IMR-90 (cell line): ENCODE measurements around the gene PODXL. TPM values are rescaled to one million over a fixed set of nuclear protein-coding genes. Genes with fewer than 3 reads are reported as not detected.
A peak's percentile ranks its signal among the peaks of the same experiment; 100 is the strongest.

Experiments used
- ATAC-seq: fragments of 200-7000 bp; cut with Tn5 transposase; 2 replicates; pipeline ENCODE4 v1.9.1; 2020; ENCODE audit warnings: low read depth, mild to moderate bottlenecking, moderate library complexity
- BruUV-seq: library from RNA; stranded (reverse); fragments of 400-500 nt; replicated peaks from 2 replicates; lab custom pipeline; 2021; lab: Mats Ljungman, UMichigan
- CTCF ChIA-PET: fragments of 300-600 bp; formaldehyde crosslinking; extraction: SDS; loops from one replicate; lab custom pipeline; 2021; ENCODE audit warnings: antibody characterized with exemption; lab: Yijun Ruan, JAX
- POLR2A ChIA-PET: fragments of 300-600 bp; sonication (Branson Sonifier 250); formaldehyde crosslinking; loops from one replicate; lab custom pipeline; 2022; ENCODE audit warnings: antibody characterized with exemption; ENCODE audit not compliant: unreplicated experiment; lab: Charles Lee
- DNase-seq: peaks from one replicate; pipeline ENCODE4 v3.0.0; 2013
- H2AFZ ChIP-seq: replicated peaks from 2 replicates; pipeline ENCODE3; 2013; ENCODE audit warnings: low read length, mild to moderate bottlenecking; ENCODE audit not compliant: poor library complexity
- H2AK5ac ChIP-seq: 2 replicates; pipeline ENCODE4 v1.6.1; 2013; ENCODE audit warnings: low read depth, low read length, inconsistent platforms
- H2AK9ac ChIP-seq: replicated peaks from 2 replicates; pipeline ENCODE3; 2013; ENCODE audit warnings: mild to moderate bottlenecking, low read depth, low read length, moderate library complexity; ENCODE audit not compliant: poor library complexity
- H2BK120ac ChIP-seq: 2 replicates; pipeline ENCODE4 v1.6.1; 2013; ENCODE audit warnings: low read depth, low read length, inconsistent platforms
- H2BK15ac ChIP-seq: 3 replicates; pipeline ENCODE4 v1.6.1; 2013; ENCODE audit warnings: low read depth, low read length, inconsistent platforms
- H2BK20ac ChIP-seq: 2 replicates; pipeline ENCODE4 v1.6.1; 2013; ENCODE audit warnings: low read depth, mild to moderate bottlenecking, inconsistent platforms, low read length, moderate library complexity
- H2BK5ac ChIP-seq: 2 replicates; pipeline ENCODE4 v1.6.1; 2013; ENCODE audit warnings: mild to moderate bottlenecking, low read depth, low read length, inconsistent platforms; ENCODE audit not compliant: poor library complexity, severe bottlenecking
- H3K14ac ChIP-seq: replicated peaks from 2 replicates; pipeline ENCODE4 v1.6.1; 2013; ENCODE audit warnings: low read depth, low read length, inconsistent platforms
- H3K18ac ChIP-seq: 2 replicates; pipeline ENCODE4 v1.6.1; 2013; ENCODE audit warnings: low read depth, low read length, control low read depth
- H3K23ac ChIP-seq: 2 replicates; pipeline ENCODE4 v1.6.1; 2013; ENCODE audit warnings: low read depth, low read length, inconsistent platforms
- H3K27ac ChIP-seq: 2 replicates; pipeline ENCODE4 v1.5.1; 2013; ENCODE audit warnings: mild to moderate bottlenecking, control low read depth, low read length; ENCODE audit not compliant: insufficient read depth
- H3K27me3 ChIP-seq: 2 replicates; pipeline ENCODE4 v1.6.1; 2013; ENCODE audit warnings: low read length; ENCODE audit not compliant: control insufficient read depth, insufficient read depth
- H3K36me3 ChIP-seq: 2 replicates; pipeline ENCODE4 v1.6.1; 2013; ENCODE audit warnings: low read length, mixed read lengths; ENCODE audit not compliant: control insufficient read depth, insufficient read depth
- H3K4ac ChIP-seq: 2 replicates; pipeline ENCODE4 v1.6.1; 2013; ENCODE audit warnings: low read depth, low read length, inconsistent platforms
- H3K4me1 ChIP-seq: 2 replicates; pipeline ENCODE4 v1.6.1; 2013; ENCODE audit warnings: low read length, mixed read lengths; ENCODE audit not compliant: control insufficient read depth, insufficient read depth
- H3K4me2 ChIP-seq: 2 replicates; pipeline ENCODE4 v1.6.1; 2013; ENCODE audit warnings: low read depth, mild to moderate bottlenecking, control low read depth, low read length, moderate library complexity
- H3K4me3 ChIP-seq: 2 replicates; pipeline ENCODE4 v1.5.1; 2013; ENCODE audit warnings: low read depth, mild to moderate bottlenecking, control low read depth, low read length, moderate library complexity; ENCODE audit not compliant: insufficient read depth
- H3K56ac ChIP-seq: 2 replicates; pipeline ENCODE4 v1.6.1; 2013; ENCODE audit warnings: low read length, inconsistent platforms; ENCODE audit not compliant: insufficient read depth; ENCODE audit errors: extremely low read depth
- H3K79me1 ChIP-seq, 2 experiments: 2 replicates each; pipeline ENCODE4 v1.6.1; 2013; ENCODE audit warnings: low read length in 2 of 2, inconsistent platforms in 1 of 2, low read depth in 1 of 2
- H3K9ac ChIP-seq: 2 replicates; pipeline ENCODE4 v1.6.1; 2013; ENCODE audit warnings: low read depth, low read length, control low read depth
- H3K9me1 ChIP-seq: 2 replicates; pipeline ENCODE4 v1.6.1; 2013; ENCODE audit warnings: low read length, inconsistent platforms; ENCODE audit not compliant: insufficient read depth
- H3K9me3 ChIP-seq: 2 replicates; pipeline ENCODE4 v1.6.1; 2013; ENCODE audit warnings: low read length; ENCODE audit not compliant: control insufficient read depth, insufficient read depth
- H4K20me1 ChIP-seq: 2 replicates; pipeline ENCODE4 v1.6.1; 2013; ENCODE audit warnings: low read length, inconsistent platforms; ENCODE audit not compliant: insufficient read depth
- H4K5ac ChIP-seq: 2 replicates; pipeline ENCODE4 v1.6.1; 2013; ENCODE audit warnings: mild to moderate bottlenecking, low read depth, low read length, control low read depth
- H4K8ac ChIP-seq, 2 experiments: 2 replicates each; pipeline ENCODE4 v1.6.1; 2013; ENCODE audit warnings: low read depth in 2 of 2, low read length in 2 of 2, control low read depth in 1 of 2, inconsistent platforms in 1 of 2
- H4K91ac ChIP-seq: 2 replicates; pipeline ENCODE4 v1.6.1; 2013; ENCODE audit warnings: low read depth, low read length, inconsistent platforms; ENCODE audit not compliant: insufficient read depth
- BHLHE40 ChIP-seq: fragments of 150-350 bp; IDR thresholded peaks from 2 replicates; pipeline ENCODE4 v1.6.1; 2016; ENCODE audit warnings: mild to moderate bottlenecking, low read depth, low read length
- CHD1 ChIP-seq: IDR thresholded peaks from 2 replicates; pipeline ENCODE4 v1.6.1; 2012; ENCODE audit warnings: low read depth, low read length, improper control_type of control experiment
- FOS ChIP-seq: fragments of 150-350 bp; IDR thresholded peaks from 2 replicates; pipeline ENCODE4 v1.6.1; 2016; ENCODE audit warnings: low read depth, low read length
- MAZ ChIP-seq: IDR thresholded peaks from 2 replicates; pipeline ENCODE4 v1.6.1; 2012; ENCODE audit warnings: low read depth, mild to moderate bottlenecking, low read length, improper control_type of control experiment, moderate library complexity, borderline replicate concordance
- MXI1 ChIP-seq: IDR thresholded peaks from 2 replicates; pipeline ENCODE4 v1.6.1; 2012; ENCODE audit warnings: low read depth, mild to moderate bottlenecking, low read length, moderate library complexity, borderline replicate concordance
- NFE2L2 ChIP-seq: fragments of 150-350 bp; IDR thresholded peaks from 2 replicates; pipeline ENCODE4 v1.6.1; 2016; ENCODE audit warnings: low read depth, mild to moderate bottlenecking, low read length
- POLR2A ChIP-seq: IDR thresholded peaks from 2 replicates; pipeline ENCODE4 v1.6.1; 2012; ENCODE audit warnings: mild to moderate bottlenecking, low read depth, low read length
- RAD21 ChIP-seq: IDR thresholded peaks from 2 replicates; pipeline ENCODE4 v1.6.1; 2012; ENCODE audit warnings: low read length, improper control_type of control experiment
- RCOR1 ChIP-seq: IDR thresholded peaks from 2 replicates; pipeline ENCODE4 v1.6.1; 2012; ENCODE audit warnings: mild to moderate bottlenecking, low read length, improper control_type of control experiment; ENCODE audit not compliant: insufficient replicate concordance
- SMC3 ChIP-seq: fragments of 150-350 bp; IDR thresholded peaks from 2 replicates; pipeline ENCODE4 v1.6.1; 2016; ENCODE audit warnings: low read depth, mild to moderate bottlenecking, antibody characterized with exemption, low read length, moderate library complexity
- WGBS, 2 experiments: methylation state at CpG; one replicate each; pipeline versions ENCODE4 v1.1.5 to v1.1.7; 2013; ENCODE audit warnings: missing lambda C conversion rate in 2 of 2; ENCODE audit not compliant: insufficient read length in 1 of 2; ENCODE audit errors: extremely low coverage in 2 of 2; 5-methylcytosine and 5-hydroxymethylcytosine counted together
- dilution Hi-C: fragments of 300-500 bp; cut with HindIII; formaldehyde crosslinking; loops from one replicate; pipeline ENCODE4 v1.14.3; 2018; ENCODE audit warnings: low sequenced_read_pairs; ENCODE audit not compliant: unreplicated experiment
- in situ Hi-C: fragments of 300-500 bp; cut with MboI; formaldehyde crosslinking; loops from 3 replicates; pipeline ENCODE4 v1.14.3; 2019; ENCODE audit warnings: low sequenced_read_pairs, inconsistent platforms, mixed read lengths
- intact Hi-C: fragments of 100-400 bp; cut with micrococcal nuclease; formaldehyde crosslinking; loops from 2 replicates; pipeline ENCODE4 v1.10.0; 2022
- polyA plus RNA-seq, 3 experiments: library from polyadenylated mRNA; depleted of rRNA; stranded (reverse); fragments of >200 nt; gene quantifications; 2 replicates each; pipeline ENCODE4 v1.2.3, GENCODE V29; 2012; ENCODE audit warnings: low replicate concordance in 1 of 3
- total RNA-seq: library from RNA; depleted of rRNA; stranded (reverse); fragments of >200 nt; gene quantifications from 2 replicates; pipeline ENCODE4 v1.2.3, GENCODE V29; 2012
- TF ChIP-seq, protein P1 (sequence below): fragments of 150-350 bp; IDR thresholded peaks from 2 replicates; pipeline ENCODE4 v1.6.1; 2016; ENCODE audit warnings: low read depth, mild to moderate bottlenecking, low read length, moderate library complexity, borderline replicate concordance
- TF ChIP-seq, protein P2 (sequence below): fragments of 150-350 bp; IDR thresholded peaks from 2 replicates; pipeline ENCODE4 v1.6.1; 2017; ENCODE audit warnings: mild to moderate bottlenecking, antibody characterized with exemption, low read length, low read depth
- TF ChIP-seq, protein P3 (sequence below): conservative IDR thresholded peaks from 2 replicates; pipeline ENCODE4 v1.5.1; 2012; ENCODE audit warnings: mild to moderate bottlenecking, low read depth, low read length, improper control_type of control experiment

PODXL gene
- total and polyA plus RNA-seq, 2 of the 4 experiments (the other 2 are of a cell fraction), result 1.3 to 3.8 TPM

DNA sequence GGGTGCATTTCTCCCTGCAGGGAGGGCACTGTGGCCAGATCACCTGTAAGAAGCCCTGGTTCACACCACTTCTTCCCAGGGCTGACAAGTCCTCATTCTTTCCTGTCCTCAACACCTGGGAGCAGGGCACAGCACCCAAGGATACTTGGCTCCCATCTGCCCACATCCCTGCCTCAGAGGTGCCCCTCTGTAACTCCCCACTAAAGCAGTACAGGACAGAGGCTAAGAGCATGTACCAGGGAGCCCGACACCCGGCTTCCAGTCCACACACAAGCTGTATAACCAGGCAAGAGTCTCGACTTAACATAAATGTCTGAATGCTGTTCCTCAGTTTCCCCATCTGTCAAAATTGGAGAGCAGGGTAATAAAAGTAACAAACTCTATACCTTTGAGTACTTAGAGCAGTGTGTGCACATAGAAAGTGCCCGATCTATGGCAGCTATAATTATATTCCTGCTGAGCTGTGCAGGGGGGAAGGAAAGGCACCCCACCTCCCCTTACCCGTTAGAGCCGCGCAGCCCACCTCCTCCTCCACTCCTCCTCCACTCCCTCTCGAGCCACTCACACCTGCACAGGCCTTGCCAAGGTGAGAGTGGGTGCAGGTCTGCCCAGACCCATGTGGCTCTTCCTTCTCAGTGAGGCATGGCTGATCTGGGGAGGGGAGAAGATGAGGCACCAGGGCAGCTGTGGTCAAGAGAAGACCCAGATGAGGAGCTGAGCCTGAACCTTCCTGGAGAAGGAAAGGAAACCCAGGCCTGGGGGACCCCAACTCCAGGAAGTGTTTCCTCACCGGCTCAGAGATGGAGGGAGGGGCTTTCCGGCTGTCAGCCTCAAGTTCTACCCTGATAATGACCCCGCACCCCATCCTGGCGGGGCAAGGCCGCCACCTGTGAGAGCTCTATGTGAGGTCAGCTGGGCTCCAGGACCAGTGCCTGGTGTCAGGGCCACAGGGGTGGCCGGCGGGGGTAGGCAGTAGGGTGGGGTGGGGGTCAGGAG, 22.6 kb downstream of the PODXL start:
- Histone ChIP-seq H3K4me1 (peaks cover 8% of the 10 kb centered on the region), H3K18ac (no peak overlapping the region), H2BK20ac (no peak overlapping the region), H3K79me1 (peaks cover 3 to 12% of the 10 kb centered on the region in 2 experiments; a peak in 3 of 4 replicates), H3K9me3 (no peaks in the 10 kb centered on the region), H3K4me2 (no peak overlapping the region), H3K4me3 (no peak overlapping the region), H4K91ac (no peak overlapping the region), H3K9ac (no peak overlapping the region), H3K27ac (no peak overlapping the region), H2AK5ac (no peak overlapping the region), H4K5ac (no peak overlapping the region), H3K4ac (no peak overlapping the region), H4K8ac (no peak overlapping the region), H3K9me1 (peaks cover 11% of the 10 kb centered on the region), H2AFZ (peak overlapping the region; percentile 51), H2AK9ac (no peak overlapping the region), H3K14ac (no peak overlapping the region), H2BK15ac (no peak overlapping the region), H2BK5ac (no peak overlapping the region), H3K27me3 (peaks cover 3% of the 10 kb centered on the region; the same call in 1 of the 2 replicates), H2BK120ac (no peak overlapping the region), H3K56ac (no peak overlapping the region), H3K23ac (no peak overlapping the region), H3K36me3 (no peaks in the 10 kb centered on the region), H4K20me1 (no peaks in the 10 kb centered on the region)
- ChIA-PET POLR2A (interaction anchor here (0.6 kb wide), 1 partner anchor 435 kb away, joined by 3 read pairs; no protein-coding TSS in a partner anchor), CTCF (no interaction called here)
- dilution Hi-C loops (no loop called here), intact Hi-C loops (no loop called here), in situ Hi-C loops (no loop called here)
- no peak for ATAC-seq
- TF ChIP-seq, protein P1, sequence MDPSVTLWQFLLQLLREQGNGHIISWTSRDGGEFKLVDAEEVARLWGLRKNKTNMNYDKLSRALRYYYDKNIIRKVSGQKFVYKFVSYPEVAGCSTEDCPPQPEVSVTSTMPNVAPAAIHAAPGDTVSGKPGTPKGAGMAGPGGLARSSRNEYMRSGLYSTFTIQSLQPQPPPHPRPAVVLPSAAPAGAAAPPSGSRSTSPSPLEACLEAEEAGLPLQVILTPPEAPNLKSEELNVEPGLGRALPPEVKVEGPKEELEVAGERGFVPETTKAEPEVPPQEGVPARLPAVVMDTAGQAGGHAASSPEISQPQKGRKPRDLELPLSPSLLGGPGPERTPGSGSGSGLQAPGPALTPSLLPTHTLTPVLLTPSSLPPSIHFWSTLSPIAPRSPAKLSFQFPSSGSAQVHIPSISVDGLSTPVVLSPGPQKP, result no peak
- TF ChIP-seq MXI1, result no peak
- no peak for TF ChIP-seq BHLHE40
- TF ChIP-seq CHD1, result no peak
- no peak for TF ChIP-seq RAD21
- no peak for TF ChIP-seq SMC3
- TF ChIP-seq MAZ, result no peak
- no peak for TF ChIP-seq NFE2L2
- no peak for TF ChIP-seq POLR2A
- TF ChIP-seq, protein P2, sequence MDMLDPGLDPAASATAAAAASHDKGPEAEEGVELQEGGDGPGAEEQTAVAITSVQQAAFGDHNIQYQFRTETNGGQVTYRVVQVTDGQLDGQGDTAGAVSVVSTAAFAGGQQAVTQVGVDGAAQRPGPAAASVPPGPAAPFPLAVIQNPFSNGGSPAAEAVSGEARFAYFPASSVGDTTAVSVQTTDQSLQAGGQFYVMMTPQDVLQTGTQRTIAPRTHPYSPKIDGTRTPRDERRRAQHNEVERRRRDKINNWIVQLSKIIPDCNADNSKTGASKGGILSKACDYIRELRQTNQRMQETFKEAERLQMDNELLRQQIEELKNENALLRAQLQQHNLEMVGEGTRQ, result no peak
- TF ChIP-seq, protein P3, sequence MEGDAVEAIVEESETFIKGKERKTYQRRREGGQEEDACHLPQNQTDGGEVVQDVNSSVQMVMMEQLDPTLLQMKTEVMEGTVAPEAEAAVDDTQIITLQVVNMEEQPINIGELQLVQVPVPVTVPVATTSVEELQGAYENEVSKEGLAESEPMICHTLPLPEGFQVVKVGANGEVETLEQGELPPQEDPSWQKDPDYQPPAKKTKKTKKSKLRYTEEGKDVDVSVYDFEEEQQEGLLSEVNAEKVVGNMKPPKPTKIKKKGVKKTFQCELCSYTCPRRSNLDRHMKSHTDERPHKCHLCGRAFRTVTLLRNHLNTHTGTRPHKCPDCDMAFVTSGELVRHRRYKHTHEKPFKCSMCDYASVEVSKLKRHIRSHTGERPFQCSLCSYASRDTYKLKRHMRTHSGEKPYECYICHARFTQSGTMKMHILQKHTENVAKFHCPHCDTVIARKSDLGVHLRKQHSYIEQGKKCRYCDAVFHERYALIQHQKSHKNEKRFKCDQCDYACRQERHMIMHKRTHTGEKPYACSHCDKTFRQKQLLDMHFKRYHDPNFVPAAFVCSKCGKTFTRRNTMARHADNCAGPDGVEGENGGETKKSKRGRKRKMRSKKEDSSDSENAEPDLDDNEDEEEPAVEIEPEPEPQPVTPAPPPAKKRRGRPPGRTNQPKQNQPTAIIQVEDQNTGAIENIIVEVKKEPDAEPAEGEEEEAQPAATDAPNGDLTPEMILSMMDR, result no peak
- no peak for TF ChIP-seq RCOR1
- TF ChIP-seq FOS, result no peak
- DNase-seq, result no peak
- WGBS, 2 experiments, result 100% methylated on average over 1 of the region's 15 CpGs; no CpG with 5 or more reads in 1 of the 2 experiments
- no TSS peak for BruUV-seq
